ENCODE measurements around the gene FOCAD.
"Not testable (repeated sequence)": the region's sequence is repeated elsewhere in the genome, so short reads cannot be mapped to it uniquely, and the experiment has no call there.

- TF ChIP-seq EZH2 (IDR thresholded peaks at IDR 0.05; ENCODE audit: borderline replicate concordance, low read depth, low read length, poor library complexity, severe bottlenecking); CTCF (conservative IDR thresholded peaks at IDR 0.05; ENCODE audit: low read depth, low read length): not testable (repeated sequence)
Observed at GRCh38 chr9:20973246-20973947, 289.3 kb downstream of the FOCAD start.
